ENCODE results near the gene TOM1L2. TPM values are rescaled to one million over a fixed set of nuclear protein-coding genes. Genes with fewer than 3 reads are reported as not detected.

Gene TOM1L2
- total RNA-seq, 4 donors from 2014 or later = 55.7 to 97.1 (median 73.3) TPM

- H3K4me3 ChIP-seq = no peak overlapping the region
- DNase-seq = no peak
- ATAC-seq = peak in 1 of 2 donors; percentile 22
- H3K36me3 ChIP-seq = no peaks in the 10 kb centered on the region
- H3K27me3 ChIP-seq = no peaks in the 10 kb centered on the region
- peak overlapping the region; percentile 59 to 73 (median 66) for H3K27ac ChIP-seq
- no peaks in the 10 kb centered on the region for H3K9me3 ChIP-seq
- TF ChIP-seq POLR2A (IDR thresholded peaks at IDR 0.05) (no peak), CTCF (IDR thresholded peaks at IDR 0.05 in 4 of 5, conservative IDR thresholded peaks at IDR 0.05 in 1 of 5) (no peak)
- H3K4me1 ChIP-seq = peaks cover 6 to 7% of the 10 kb centered on the region in 2 donors
- intact Hi-C loops (cut with DNase I; ENCODE audit: low total_unique reads) (no loop called here), in situ Hi-C loops (cut with MboI; ENCODE audit: low sequenced_read_pairs in 4 of 4) (no loop called here)
These were observed 33.3 kb upstream of the TOM1L2 start for GRCh38 chr17:18005496-18005895.

GRCh38 chr17:18004884-18005305 is 32.7 kb upstream of the TOM1L2 start:
- no peak overlapping the region for H3K4me3 ChIP-seq
- peak; percentile 90 to 94 for ATAC-seq
- peak; percentile 56 to 59 for DNase-seq
- H3K27me3 ChIP-seq = no peaks in the 10 kb centered on the region
- in situ Hi-C loops (cut with MboI; ENCODE audit: low sequenced_read_pairs in 4 of 4) = no loop called here
- H3K9me3 ChIP-seq = no peaks in the 10 kb centered on the region
- H3K36me3 ChIP-seq = no peaks in the 10 kb centered on the region
- intact Hi-C loops (cut with DNase I; ENCODE audit: low total_unique reads) = no loop called here
- TF ChIP-seq POLR2A (IDR thresholded peaks at IDR 0.05) = no peak
- TF ChIP-seq CTCF (IDR thresholded peaks at IDR 0.05 in 4 of 5, conservative IDR thresholded peaks at IDR 0.05 in 1 of 5) = peak; percentile 24 to 78 (median 57)
- peak overlapping the region; percentile 63 to 73 (median 68) for H3K27ac ChIP-seq
- H3K4me1 ChIP-seq = peaks cover 6 to 7% of the 10 kb centered on the region in 2 donors

- DNase-seq (no peak), ATAC-seq (no peak)
- peaks cover 6 to 7% of the 10 kb centered on the region in 2 donors for H3K4me1 ChIP-seq
- peak overlapping the region; percentile 43 to 73 (median 68) for H3K27ac ChIP-seq
- TF ChIP-seq CTCF (IDR thresholded peaks at IDR 0.05 in 4 of 5, conservative IDR thresholded peaks at IDR 0.05 in 1 of 5) = no peak
- TF ChIP-seq POLR2A (IDR thresholded peaks at IDR 0.05) = no peak
- in situ Hi-C loops (cut with MboI; ENCODE audit: low sequenced_read_pairs in 4 of 4) (no loop called here), intact Hi-C loops (cut with DNase I; ENCODE audit: low total_unique reads) (no loop called here)
- no peaks in the 10 kb centered on the region for H3K9me3 ChIP-seq
- H3K36me3 ChIP-seq = no peaks in the 10 kb centered on the region
- H3K4me3 ChIP-seq = no peak overlapping the region
- no peaks in the 10 kb centered on the region for H3K27me3 ChIP-seq
These were observed 32.1 kb upstream of the TOM1L2 start for GRCh38 chr17:18004345-18004744.

GRCh38 chr17:18002171-18002570 is 30.0 kb upstream of the TOM1L2 start:
- in situ Hi-C loops (cut with MboI; ENCODE audit: low sequenced_read_pairs in 4 of 4) (no loop called here), intact Hi-C loops (cut with DNase I; ENCODE audit: low total_unique reads) (no loop called here)
- no peaks in the 10 kb centered on the region for H3K9me3 ChIP-seq
- no peak overlapping the region for H3K27ac ChIP-seq
- ATAC-seq (no peak), DNase-seq (no peak)
- TF ChIP-seq POLR2A (IDR thresholded peaks at IDR 0.05) (no peak), CTCF (IDR thresholded peaks at IDR 0.05 in 4 of 5, conservative IDR thresholded peaks at IDR 0.05 in 1 of 5) (no peak)
- peaks cover 6 to 7% of the 10 kb centered on the region in 2 donors for H3K4me1 ChIP-seq
- no peak overlapping the region for H3K4me3 ChIP-seq
- no peaks in the 10 kb centered on the region for H3K36me3 ChIP-seq
- no peaks in the 10 kb centered on the region for H3K27me3 ChIP-seq

GRCh38 chr17:18000030-18000408 is 27.8 kb upstream of the TOM1L2 start:
- intact Hi-C loops (cut with DNase I; ENCODE audit: low total_unique reads) = no loop called here
- Histone ChIP-seq H3K9me3 (no peaks in the 10 kb centered on the region), H3K27ac (no peak overlapping the region), H3K4me1 (no peaks in the 10 kb centered on the region), H3K36me3 (no peaks in the 10 kb centered on the region), H3K27me3 (no peaks in the 10 kb centered on the region), H3K4me3 (no peak overlapping the region)
- in situ Hi-C loops (cut with MboI; ENCODE audit: low sequenced_read_pairs in 4 of 4) = no loop called here
- TF ChIP-seq CTCF (IDR thresholded peaks at IDR 0.05 in 4 of 5, conservative IDR thresholded peaks at IDR 0.05 in 1 of 5) (no peak), POLR2A (IDR thresholded peaks at IDR 0.05) (no peak)
- ATAC-seq (no peak), DNase-seq (no peak)
